Stomach (tissue), 9 donors: ENCODE results near the gene MRPS2. TPM values are rescaled to one million over a fixed set of nuclear protein-coding genes. Genes with fewer than 3 reads are reported as not detected.
"Not testable (repeated sequence)": the region's sequence is repeated elsewhere in the genome, so short reads cannot be mapped to it uniquely, and the experiment has no call there.

Experiments used
- DNase-seq, 2 donors: peaks; one replicate each; pipeline versions ENCODE4 v3.0.0 to v3.0.0-alpha.2; 2013 to 2019
- H3K27ac ChIP-seq, 5 donors: fragments of 200-600 bp in 4 of 5; sonication (generic) in 4 of 5; one replicate each; pipeline ENCODE4 v1.5.1; 2013 to 2019; ENCODE audit warnings: mild to moderate bottlenecking in 1 of 5, moderate library complexity in 1 of 5
- H3K27me3 ChIP-seq, 3 donors: fragments of 200-600 bp; sonication (generic); one replicate each; pipeline ENCODE4 v1.5.1; 2017 to 2019; ENCODE audit warnings: mixed run types in 1 of 3
- H3K36me3 ChIP-seq, 4 donors: fragments of 200-600 bp; sonication (generic); 1 replicate in 3 of 4; 2 replicates in 1 of 4; pipeline ENCODE4 v1.5.1; 2016 to 2019
- H3K4me1 ChIP-seq, 4 donors: fragments of 200-600 bp; sonication (generic); one replicate each; pipeline ENCODE4 v1.5.1; 2016 to 2019
- H3K4me3 ChIP-seq, 4 donors: fragments of 200-600 bp; sonication (generic) in 3 of 4; one replicate each; pipeline ENCODE4 v1.5.1; 2016 to 2019; ENCODE audit warnings: mild to moderate bottlenecking in 1 of 4
- H3K9me3 ChIP-seq, 4 donors: fragments of 200-600 bp; sonication (generic); one replicate each; pipeline ENCODE4 v1.5.1; 2016 to 2019
- CTCF ChIP-seq, 7 experiments: fragments of 450-650 bp in 4 of 7; fragments of 200-600 bp in 3 of 7; sonication (generic) in 3 of 7; IDR thresholded peaks; one replicate each; pipeline ENCODE4 v1.5.1; 2016 to 2019; ENCODE audit warnings: antibody characterized with exemption in 7 of 7, control low read depth in 2 of 7, mild to moderate bottlenecking in 1 of 7
- EP300 ChIP-seq: sonication (generic); formaldehyde crosslinking; IDR thresholded peaks from one replicate; pipeline ENCODE4 v1.6.1; 2017; ENCODE audit warnings: antibody characterized with exemption
- POLR2A ChIP-seq, 4 donors: fragments of 450-650 bp; IDR thresholded peaks; one replicate each; pipeline ENCODE4 v1.6.1; 2016; ENCODE audit warnings: antibody characterized with exemption in 4 of 4, control low read depth in 2 of 4, mild to moderate bottlenecking in 1 of 4, moderate library complexity in 1 of 4
- POLR2AphosphoS5 ChIP-seq, 3 donors: sonication (generic); formaldehyde crosslinking; IDR thresholded peaks; one replicate each; pipeline ENCODE4 v1.6.1; 2016; ENCODE audit warnings: antibody characterized with exemption in 3 of 3
- WGBS, 5 donors: extraction: QIAGEN DNeasy Blood & Tissue Kit in 3 of 5; methylation state at CpG; one replicate each; pipeline versions ENCODE4 v1.1.5 to v1.1.7; 2013 to 2018; 5-methylcytosine and 5-hydroxymethylcytosine counted together
- intact Hi-C: fragments of 100-400 bp; cut with DNase I; formaldehyde crosslinking; loops from one replicate; pipeline ENCODE4 v1.15.1; 2023; ENCODE audit warnings: low total_unique reads
- polyA plus RNA-seq, 3 donors: library from polyadenylated mRNA; stranded (reverse); fragments of 200-250 nt; gene quantifications; one replicate each; pipeline ENCODE4 v1.2.3, GENCODE V29; 2013
- total RNA-seq, 5 donors: library from RNA; depleted of rRNA; stranded (reverse); fragments of >200 nt; gene quantifications; one replicate each; pipeline versions ENCODE4 v1.1.0 to v1.2.3, GENCODE V29; 2014 to 2016
- donor health status: healthy with polysubstance abuse.
- donor health status: Bipolar disorder and iron deficiency.
- donor health status: healthy.

Gene MRPS2
- total and polyA plus RNA-seq, 8 donors = 1.8 to 54.7 (median 40.1) TPM

GRCh38 chr9:135512241-135512603 lies 11.7 kb downstream of the MRPS2 start:
- no peak for DNase-seq
- H3K27me3 ChIP-seq = peaks cover 0 to 22% (median 0%) of the 10 kb centered on the region in 3 donors
- no peak overlapping the region for H3K4me3 ChIP-seq
- WGBS, 5 donors = 73 to 80% (median 75%) methylated on average over 10 of the region's 10 CpGs
- intact Hi-C loops = no loop called here
- H3K27ac ChIP-seq = no peak overlapping the region
- H3K9me3 ChIP-seq = peaks cover 0 to 18% (median 12%) of the 10 kb centered on the region in 4 donors
- TF ChIP-seq POLR2AphosphoS5 (IDR thresholded peaks at IDR 0.05) = no peak
- TF ChIP-seq EP300 = no peak
- TF ChIP-seq POLR2A (IDR thresholded peaks at IDR 0.05) = no peak
- no peak for TF ChIP-seq CTCF (IDR thresholded peaks at IDR 0.05)
- H3K4me1 ChIP-seq = no peaks in the 10 kb centered on the region
- no peaks in the 10 kb centered on the region for H3K36me3 ChIP-seq

- no peaks in the 10 kb centered on the region for H3K4me1 ChIP-seq
- no peaks in the 10 kb centered on the region for H3K36me3 ChIP-seq
- H3K27ac ChIP-seq = no peak overlapping the region
- DNase-seq = no peak
- WGBS, 5 donors = 32 to 62% (median 52%) methylated on average over 7 of the region's 7 CpGs
- TF ChIP-seq EP300 = no peak
- TF ChIP-seq POLR2AphosphoS5 (IDR thresholded peaks at IDR 0.05) = no peak
- TF ChIP-seq CTCF (IDR thresholded peaks at IDR 0.05) = no peak
- TF ChIP-seq POLR2A (IDR thresholded peaks at IDR 0.05) = no peak
- intact Hi-C loops = no loop called here
- H3K27me3 ChIP-seq = peaks cover 0 to 22% (median 0%) of the 10 kb centered on the region in 3 donors
- H3K4me3 ChIP-seq = no peak overlapping the region
- peaks cover 0 to 18% (median 12%) of the 10 kb centered on the region in 4 donors for H3K9me3 ChIP-seq
Measured at GRCh38 chr9:135512904-135513303, 12.4 kb downstream of the MRPS2 start.

GRCh38 chr9:135513351-135513846 lies 12.9 kb downstream of the MRPS2 start:
- intact Hi-C loops = no loop called here
- no peak overlapping the region for H3K27ac ChIP-seq
- no peak overlapping the region for H3K4me3 ChIP-seq
- TF ChIP-seq EP300 = no peak
- no peak for TF ChIP-seq POLR2AphosphoS5 (IDR thresholded peaks at IDR 0.05)
- TF ChIP-seq POLR2A (IDR thresholded peaks at IDR 0.05) = no peak
- no peak for TF ChIP-seq CTCF (IDR thresholded peaks at IDR 0.05)
- H3K36me3 ChIP-seq = no peaks in the 10 kb centered on the region
- peak in 1 of 2 donors; percentile 16 for DNase-seq
- peaks cover 0 to 16% (median 12%) of the 10 kb centered on the region in 4 donors for H3K9me3 ChIP-seq
- H3K27me3 ChIP-seq = peaks cover 0 to 22% (median 0%) of the 10 kb centered on the region in 3 donors
- no peaks in the 10 kb centered on the region for H3K4me1 ChIP-seq
- WGBS, 5 donors = 72 to 86% (median 82%) methylated on average over 15 to 19 of the region's 19 CpGs

GRCh38 chr9:135513906-135514305 lies 13.4 kb downstream of the MRPS2 start:
- Histone ChIP-seq H3K9me3 (peaks cover 0 to 11% (median 7%) of the 10 kb centered on the region in 4 donors), H3K27me3 (peaks cover 0 to 22% (median 0%) of the 10 kb centered on the region in 3 donors)
- H3K36me3 ChIP-seq, H3K27ac ChIP-seq, H3K4me3 ChIP-seq, H3K4me1 ChIP-seq, intact Hi-C loops, DNase-seq: not testable (repeated sequence)
- WGBS, 5 donors = 72 to 90% (median 85%) methylated on average over 5 to 9 of the region's 9 CpGs

GRCh38 chr9:135514342-135515082 lies 14.0 kb downstream of the MRPS2 start:
- intact Hi-C loops = no loop called here
- peaks cover 0 to 4% (median 1%) of the 10 kb centered on the region in 4 donors for H3K9me3 ChIP-seq
- no peak for TF ChIP-seq CTCF (IDR thresholded peaks at IDR 0.05)
- no peak for TF ChIP-seq POLR2A (IDR thresholded peaks at IDR 0.05)
- no peak for TF ChIP-seq EP300
- no peak for TF ChIP-seq POLR2AphosphoS5 (IDR thresholded peaks at IDR 0.05)
- peaks cover 0 to 22% (median 0%) of the 10 kb centered on the region in 3 donors for H3K27me3 ChIP-seq
- H3K27ac ChIP-seq = no peak overlapping the region
- H3K4me3 ChIP-seq = no peak overlapping the region
- DNase-seq = peak in 1 of 2 donors; percentile 2
- H3K4me1 ChIP-seq = no peaks in the 10 kb centered on the region
- WGBS, 5 donors = 74 to 80% (median 79%) methylated on average over 13 to 17 of the region's 17 CpGs
- H3K36me3 ChIP-seq = no peaks in the 10 kb centered on the region
